ENCODE results near the gene ZNF783. TPM values are rescaled to one million over a fixed set of nuclear protein-coding genes. Genes with fewer than 3 reads are reported as not detected.

The ZNF783 gene
- total and polyA plus RNA-seq, 7 donors: 1.2 to 15.2 (median 9.4) TPM

DNA sequence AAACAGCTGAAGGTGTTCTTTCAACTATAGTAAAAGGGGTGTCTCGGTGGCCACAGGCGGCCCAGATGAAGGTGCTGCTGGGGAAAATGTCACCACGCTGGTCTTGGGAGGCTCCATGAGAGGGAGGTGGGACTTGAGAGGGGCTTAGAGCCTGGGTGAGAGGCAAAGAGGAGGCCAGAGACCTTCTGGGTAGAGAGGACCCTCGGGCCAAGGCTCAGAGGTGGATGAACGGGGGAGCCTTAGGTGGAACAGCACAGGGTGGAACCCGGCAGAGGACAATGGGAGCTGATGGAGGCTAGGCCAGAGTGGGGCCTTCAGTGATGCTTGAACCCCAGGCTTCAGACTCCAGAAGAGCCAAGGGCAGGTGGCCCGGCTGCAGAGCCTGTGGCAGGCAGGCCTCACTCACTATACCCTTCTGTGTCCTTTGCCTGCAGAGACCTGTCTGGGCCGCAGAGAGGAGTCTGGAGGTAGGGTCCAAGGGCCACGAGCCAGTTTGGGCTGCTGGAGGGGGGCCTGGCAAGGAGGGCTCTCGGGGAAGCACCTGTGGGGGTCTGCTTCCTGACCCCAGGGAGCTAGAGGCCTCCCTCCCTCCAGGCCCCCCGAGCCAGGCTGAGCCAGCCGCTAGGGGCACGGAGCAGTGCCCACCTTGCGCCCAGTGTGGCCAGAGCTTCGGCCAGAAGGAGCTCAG lies 32.1 kb downstream of the ZNF783 start:
- no peak overlapping the region for H3K4me3 ChIP-seq
- H3K4me1 ChIP-seq: no peaks in the 10 kb centered on the region
- no peak overlapping the region for H3K27ac ChIP-seq
- DNase-seq: no peak
- no peaks in the 10 kb centered on the region for H3K27me3 ChIP-seq
- WGBS, 2 donors: 93 to 94% methylated on average over 15 of the region's 15 CpGs
- peaks cover 5 to 58% (median 10%) of the 10 kb centered on the region in 4 donors for H3K36me3 ChIP-seq
- no peak for TF ChIP-seq POLR2A (IDR thresholded peaks at IDR 0.05)
- TF ChIP-seq EP300 (IDR thresholded peaks at IDR 0.05): no peak
- TF ChIP-seq, protein P1, sequence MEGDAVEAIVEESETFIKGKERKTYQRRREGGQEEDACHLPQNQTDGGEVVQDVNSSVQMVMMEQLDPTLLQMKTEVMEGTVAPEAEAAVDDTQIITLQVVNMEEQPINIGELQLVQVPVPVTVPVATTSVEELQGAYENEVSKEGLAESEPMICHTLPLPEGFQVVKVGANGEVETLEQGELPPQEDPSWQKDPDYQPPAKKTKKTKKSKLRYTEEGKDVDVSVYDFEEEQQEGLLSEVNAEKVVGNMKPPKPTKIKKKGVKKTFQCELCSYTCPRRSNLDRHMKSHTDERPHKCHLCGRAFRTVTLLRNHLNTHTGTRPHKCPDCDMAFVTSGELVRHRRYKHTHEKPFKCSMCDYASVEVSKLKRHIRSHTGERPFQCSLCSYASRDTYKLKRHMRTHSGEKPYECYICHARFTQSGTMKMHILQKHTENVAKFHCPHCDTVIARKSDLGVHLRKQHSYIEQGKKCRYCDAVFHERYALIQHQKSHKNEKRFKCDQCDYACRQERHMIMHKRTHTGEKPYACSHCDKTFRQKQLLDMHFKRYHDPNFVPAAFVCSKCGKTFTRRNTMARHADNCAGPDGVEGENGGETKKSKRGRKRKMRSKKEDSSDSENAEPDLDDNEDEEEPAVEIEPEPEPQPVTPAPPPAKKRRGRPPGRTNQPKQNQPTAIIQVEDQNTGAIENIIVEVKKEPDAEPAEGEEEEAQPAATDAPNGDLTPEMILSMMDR (IDR thresholded peaks at IDR 0.05): no peak
- no peak for TF ChIP-seq POLR2AphosphoS5 (IDR thresholded peaks at IDR 0.05)
- intact Hi-C loops (cut with DNase I): no loop called here
- H3K9me3 ChIP-seq: no peaks in the 10 kb centered on the region

DNA sequence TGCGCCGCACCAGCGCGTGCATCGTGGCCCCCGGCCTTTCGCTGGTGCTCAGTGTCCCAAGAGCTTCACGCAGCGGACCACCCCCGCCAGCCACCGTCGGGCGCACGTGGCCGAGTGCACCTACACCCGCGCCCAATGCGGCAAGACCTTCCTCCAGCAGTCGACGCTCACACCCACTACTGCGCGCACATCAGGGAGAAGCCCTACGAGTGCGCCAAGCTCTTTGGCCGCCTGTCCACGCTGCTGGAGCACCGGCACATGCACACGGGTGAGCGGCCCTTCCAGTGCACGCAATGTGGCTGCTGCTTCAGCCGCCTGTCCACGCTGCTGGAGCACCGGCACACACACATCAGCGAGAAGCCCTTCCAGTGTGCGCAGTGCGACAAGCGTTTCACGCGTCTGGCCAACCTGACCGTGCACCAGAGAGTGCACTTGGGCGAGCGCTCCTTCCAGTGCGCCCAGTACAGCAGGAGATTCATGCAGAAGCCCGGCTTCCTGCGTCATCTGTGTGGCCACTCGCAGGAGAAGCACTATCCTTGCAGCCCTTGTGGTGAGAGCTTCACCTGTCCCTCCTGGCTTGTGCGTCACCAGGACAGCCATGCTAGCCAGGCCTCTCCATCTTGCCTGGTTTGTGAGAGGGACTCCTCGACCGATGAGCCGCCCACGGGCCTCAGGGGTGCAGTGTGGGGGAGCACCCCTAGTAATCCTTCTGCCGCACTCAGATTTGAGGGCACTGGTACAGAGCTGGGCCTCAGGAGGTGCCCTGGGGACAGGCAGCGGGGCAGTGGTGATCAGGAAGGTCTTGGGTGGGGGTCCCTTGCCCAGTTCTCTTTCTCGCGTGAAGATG lies 32.9 kb downstream of the ZNF783 start:
- no peak for DNase-seq
- Histone ChIP-seq H3K4me3 (no peak overlapping the region), H3K27ac (no peak overlapping the region), H3K4me1 (no peaks in the 10 kb centered on the region), H3K27me3 (no peaks in the 10 kb centered on the region), H3K9me3 (no peaks in the 10 kb centered on the region), H3K36me3 (peaks cover 5 to 50% (median 8%) of the 10 kb centered on the region in 4 donors)
- intact Hi-C loops (cut with DNase I): no loop called here
- TF ChIP-seq, protein P1 (IDR thresholded peaks at IDR 0.05): no peak
- no peak for TF ChIP-seq POLR2AphosphoS5 (IDR thresholded peaks at IDR 0.05)
- no peak for TF ChIP-seq EP300 (IDR thresholded peaks at IDR 0.05)
- no peak for TF ChIP-seq POLR2A (IDR thresholded peaks at IDR 0.05)
- WGBS, 2 donors: 97 to 98% methylated on average over 55 of the region's 55 CpGs

DNA sequence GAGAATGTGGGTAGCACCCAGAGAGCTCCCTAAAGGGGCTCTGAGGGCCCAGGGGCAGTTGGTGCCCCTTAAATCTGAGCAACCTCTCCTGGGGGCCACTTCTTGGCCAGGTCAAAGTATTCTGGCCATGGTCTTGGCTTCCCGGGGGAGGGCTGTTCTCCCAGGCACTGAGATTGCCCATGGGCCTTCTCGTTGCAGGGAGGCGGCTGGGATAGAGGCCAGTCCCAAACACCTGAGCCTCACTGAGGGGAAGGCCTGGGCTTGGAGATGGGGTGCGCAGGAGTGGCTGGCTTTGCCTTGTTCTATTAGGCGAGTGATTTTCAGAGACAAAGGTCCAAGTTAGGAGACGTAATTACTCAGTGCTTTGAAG lies 33.5 kb downstream of the ZNF783 start:
- Histone ChIP-seq H3K4me3 (no peak overlapping the region), H3K36me3 (peaks cover 5 to 48% (median 7%) of the 10 kb centered on the region in 4 donors), H3K27me3 (no peaks in the 10 kb centered on the region), H3K4me1 (no peaks in the 10 kb centered on the region), H3K9me3 (no peaks in the 10 kb centered on the region), H3K27ac (no peak overlapping the region)
- TF ChIP-seq EP300 (IDR thresholded peaks at IDR 0.05) (no peak), POLR2AphosphoS5 (IDR thresholded peaks at IDR 0.05) (no peak), POLR2A (IDR thresholded peaks at IDR 0.05) (no peak)
- TF ChIP-seq, protein P1 (IDR thresholded peaks at IDR 0.05): no peak
- no peak for DNase-seq
- intact Hi-C loops (cut with DNase I): no loop called here
- 94 to 95% methylated on average over 6 of the region's 6 CpGs for WGBS, 2 donors

DNA sequence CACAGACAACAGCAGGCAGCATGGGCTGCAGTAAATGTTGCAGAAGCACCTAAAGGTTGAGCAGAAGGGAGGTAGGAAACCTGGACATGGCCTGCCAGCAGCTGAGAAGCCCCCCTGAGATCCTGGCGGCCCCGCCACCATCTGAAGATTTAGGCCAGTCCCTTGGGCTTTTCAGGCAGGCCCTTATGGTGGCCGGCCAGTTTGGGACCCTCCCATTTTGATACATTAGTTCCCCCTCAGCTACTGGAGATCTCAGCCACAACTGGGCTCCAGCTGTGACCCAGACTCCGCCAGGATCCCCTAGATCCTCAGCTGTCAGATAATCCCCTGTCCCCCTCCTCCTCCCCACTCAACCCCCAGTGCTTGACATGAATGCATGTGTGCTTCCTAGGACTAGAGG lies 34.4 kb downstream of the ZNF783 start:
- Histone ChIP-seq H3K36me3 (peaks cover 5 to 48% (median 7%) of the 10 kb centered on the region in 4 donors), H3K27me3 (no peaks in the 10 kb centered on the region), H3K4me3 (no peak overlapping the region), H3K9me3 (no peaks in the 10 kb centered on the region), H3K27ac (no peak overlapping the region), H3K4me1 (no peaks in the 10 kb centered on the region)
- TF ChIP-seq EP300 (IDR thresholded peaks at IDR 0.05) (no peak), POLR2AphosphoS5 (IDR thresholded peaks at IDR 0.05) (no peak), POLR2A (IDR thresholded peaks at IDR 0.05) (no peak)
- TF ChIP-seq, protein P1 (IDR thresholded peaks at IDR 0.05): no peak
- intact Hi-C loops (cut with DNase I): no loop called here
- 93 to 95% methylated on average over 4 of the region's 4 CpGs for WGBS, 2 donors
- no peak for DNase-seq
